ENCODE measurements around the gene RNF8.
"Not testable (repeated sequence)": the region's sequence is repeated elsewhere in the genome, so short reads cannot be mapped to it uniquely, and the experiment has no call there.

The RNF8 gene, protein sequence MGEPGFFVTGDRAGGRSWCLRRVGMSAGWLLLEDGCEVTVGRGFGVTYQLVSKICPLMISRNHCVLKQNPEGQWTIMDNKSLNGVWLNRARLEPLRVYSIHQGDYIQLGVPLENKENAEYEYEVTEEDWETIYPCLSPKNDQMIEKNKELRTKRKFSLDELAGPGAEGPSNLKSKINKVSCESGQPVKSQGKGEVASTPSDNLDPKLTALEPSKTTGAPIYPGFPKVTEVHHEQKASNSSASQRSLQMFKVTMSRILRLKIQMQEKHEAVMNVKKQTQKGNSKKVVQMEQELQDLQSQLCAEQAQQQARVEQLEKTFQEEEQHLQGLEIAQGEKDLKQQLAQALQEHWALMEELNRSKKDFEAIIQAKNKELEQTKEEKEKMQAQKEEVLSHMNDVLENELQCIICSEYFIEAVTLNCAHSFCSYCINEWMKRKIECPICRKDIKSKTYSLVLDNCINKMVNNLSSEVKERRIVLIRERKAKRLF

GRCh38 chr6:37353761-37354525, at the start of gene RNF8:
TSS of gene RNF8 (plus strand) at chr6:37353983. CDS start at chr6:37354165, 182 bp downstream.
- DNase-seq = peak; percentile 82

DNA sequence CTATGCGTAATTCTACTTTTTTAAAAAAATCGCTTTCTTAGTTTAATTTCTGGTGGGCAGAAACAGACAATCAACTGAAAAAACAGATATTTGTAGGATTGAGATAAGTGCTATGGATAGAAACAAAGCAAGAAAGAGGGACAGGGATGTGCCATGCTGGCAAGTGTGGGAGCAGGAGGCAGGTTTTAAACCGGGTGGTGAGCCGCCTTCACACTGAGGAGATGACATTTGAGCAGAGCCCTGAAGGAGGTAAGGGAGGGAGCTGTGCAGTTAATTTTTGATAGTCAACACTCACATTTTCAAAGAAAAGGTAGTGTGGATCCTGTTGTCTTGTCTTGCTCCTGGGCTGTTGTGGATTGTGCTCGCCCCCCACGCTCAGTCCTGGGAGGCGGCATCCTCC, 49.0 kb upstream of the RNF8 start:
- no peak for DNase-seq

DNA sequence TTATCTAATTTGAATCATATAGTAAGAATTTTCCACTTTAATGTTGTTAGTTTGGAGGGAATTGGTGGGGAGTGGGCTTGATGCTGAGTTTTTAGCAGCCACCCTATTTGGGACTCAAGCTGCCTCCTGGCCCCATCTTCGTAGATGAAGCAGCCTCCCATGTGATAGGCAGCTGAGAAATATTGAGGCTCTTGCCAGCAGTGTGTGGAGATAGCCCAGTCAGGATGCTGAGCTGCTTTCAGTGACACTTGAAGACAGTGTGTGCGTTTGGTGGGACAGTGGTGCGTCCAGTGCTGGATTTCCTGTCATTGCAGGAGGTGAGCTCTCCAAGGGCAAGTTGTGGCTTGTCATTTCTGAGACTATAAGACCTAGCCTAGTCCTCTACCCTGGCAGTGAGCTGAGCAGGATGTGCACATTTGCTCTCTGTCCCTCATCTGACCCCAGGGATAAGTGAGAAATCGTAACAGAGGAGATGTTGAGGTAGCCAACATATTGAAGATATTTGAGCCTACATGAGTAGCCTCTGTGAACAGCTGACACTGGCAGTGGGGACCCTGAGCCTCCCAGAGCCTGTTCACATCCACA, 47.9 kb upstream of the RNF8 start:
- DNase-seq = no peak

- DNase-seq = no peak
Measured at GRCh38 chr6:37306624-37307222, 47.1 kb upstream of the RNF8 start.

DNA sequence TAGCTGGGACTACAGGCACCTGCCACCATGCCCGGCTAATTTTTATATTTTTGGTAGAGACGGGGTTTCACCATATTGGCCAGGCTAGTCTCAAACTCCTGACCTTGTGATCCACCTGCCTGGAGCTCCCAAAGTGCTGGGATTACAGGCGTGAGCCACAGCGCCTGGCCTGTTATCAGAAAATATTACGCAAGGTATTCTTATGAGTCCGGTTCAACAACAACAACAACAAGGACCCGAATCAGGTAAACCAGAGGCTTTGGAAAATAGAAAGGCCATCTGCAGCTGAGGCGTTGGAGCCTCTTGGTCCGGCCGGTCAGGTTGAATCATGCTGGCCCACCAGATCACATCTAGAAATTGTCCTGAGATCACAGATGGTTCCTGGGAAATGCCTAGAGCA, 46.3 kb upstream of the RNF8 start:
- DNase-seq = not testable (repeated sequence)

GRCh38 chr6:37308069-37308815, 45.5 kb upstream of the RNF8 start:
- no peak for DNase-seq

GRCh38 chr6:37309046-37309445, 44.7 kb upstream of the RNF8 start:
- DNase-seq = no peak

GRCh38 chr6:37309692-37310091, 44.1 kb upstream of the RNF8 start:
- no peak for DNase-seq

- DNase-seq = no peak
Measured at GRCh38 chr6:37310966-37311365, 42.8 kb upstream of the RNF8 start.

DNA sequence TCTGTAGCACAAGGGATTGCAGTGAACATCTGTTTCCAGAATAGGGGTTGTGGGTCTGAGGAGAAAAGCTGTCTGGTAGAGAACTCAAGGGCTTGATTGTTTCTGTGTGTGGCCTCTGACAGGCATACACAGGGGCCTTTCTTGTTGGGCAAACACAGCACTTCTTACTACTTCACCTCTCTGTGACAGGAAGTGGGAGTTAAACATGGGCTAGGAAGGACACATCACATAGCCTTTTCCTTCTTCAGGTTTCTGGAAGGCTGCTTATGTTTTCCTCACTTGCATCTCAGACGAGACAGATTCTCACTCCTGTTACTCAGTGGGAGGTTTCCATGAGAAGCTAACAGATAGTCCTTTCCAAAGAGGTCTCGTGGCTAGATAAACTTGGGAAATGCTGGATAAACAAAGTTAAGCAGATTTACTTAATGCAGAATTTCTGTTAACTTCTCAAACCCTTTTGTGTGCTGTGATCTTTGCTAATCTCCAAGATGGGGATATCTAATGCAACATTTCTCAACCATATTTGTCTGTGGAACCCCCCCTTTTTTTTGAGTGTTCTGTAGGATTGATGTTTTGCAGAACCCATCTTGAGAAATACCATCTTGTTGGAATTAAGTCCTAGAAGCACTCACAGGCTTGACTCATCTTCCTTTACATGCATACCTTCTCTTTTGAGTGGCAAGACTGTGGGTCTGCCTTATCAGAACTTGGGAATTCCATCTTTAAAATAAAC, 41.9 kb upstream of the RNF8 start:
- DNase-seq = peak; percentile 67

DNA sequence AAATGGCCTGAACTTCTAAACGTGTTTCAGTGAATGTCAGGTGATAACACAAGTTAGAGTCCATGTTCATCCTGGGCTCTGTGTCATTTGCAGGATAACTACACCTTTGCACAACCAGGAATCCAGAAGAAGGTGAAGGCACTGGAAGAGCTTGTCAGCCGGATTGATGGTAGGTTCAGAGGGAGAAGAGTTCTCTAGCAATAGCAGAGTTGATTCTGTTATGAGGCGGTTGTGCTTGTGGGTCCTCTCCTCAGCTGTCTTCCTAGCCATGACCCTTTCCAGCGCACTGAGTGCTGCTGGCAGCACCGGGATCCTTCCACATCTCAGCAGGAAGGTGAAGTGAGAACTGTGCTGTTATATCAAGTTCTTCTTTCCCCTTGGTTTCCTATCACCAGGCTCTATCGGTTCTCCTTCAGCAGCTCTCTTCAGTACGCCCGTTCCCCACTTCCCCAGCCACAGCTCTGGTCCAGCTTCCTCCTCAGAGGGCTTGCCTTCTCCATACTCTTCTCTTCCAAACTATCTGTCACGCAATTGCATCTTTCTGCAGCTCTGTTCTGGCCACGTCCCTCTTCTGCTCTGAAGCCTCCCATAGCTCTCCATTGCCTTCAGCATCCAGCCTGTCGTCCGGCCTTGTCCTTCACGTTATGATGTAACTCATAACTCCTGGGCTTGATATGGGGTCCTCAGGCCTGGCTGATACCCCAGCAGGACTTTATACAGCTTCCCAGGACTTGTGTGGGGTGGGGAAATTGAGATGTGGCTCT, 39.9 kb upstream of the RNF8 start:
- DNase-seq = no peak

- no peak for DNase-seq
Measured at GRCh38 chr6:37314487-37315156, 39.2 kb upstream of the RNF8 start.

GRCh38 chr6:37315157-37315515, 38.6 kb upstream of the RNF8 start:
- DNase-seq = no peak

DNA sequence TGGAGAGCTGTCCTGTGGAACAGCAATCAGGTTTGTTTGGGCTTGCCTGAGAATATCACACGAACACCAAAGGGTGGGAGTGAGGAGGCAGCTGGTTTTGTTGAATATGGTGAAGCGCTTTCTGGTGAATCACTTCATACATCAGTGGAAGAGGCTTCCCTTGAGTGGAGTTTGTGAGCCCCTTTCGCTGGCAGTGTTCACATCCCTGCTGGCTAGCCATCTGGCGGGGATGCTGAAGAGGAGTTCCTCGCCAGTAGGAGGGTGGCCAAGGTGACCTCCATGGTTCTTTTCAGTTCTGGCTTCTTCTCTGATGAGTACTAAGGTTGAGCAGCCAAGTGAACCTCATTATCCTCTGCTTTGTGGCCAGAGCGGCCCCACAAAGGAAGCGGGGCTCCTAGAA, 37.7 kb upstream of the RNF8 start:
- no peak for DNase-seq

GRCh38 chr6:37317312-37318038, 36.3 kb upstream of the RNF8 start:
- no peak for DNase-seq

DNA sequence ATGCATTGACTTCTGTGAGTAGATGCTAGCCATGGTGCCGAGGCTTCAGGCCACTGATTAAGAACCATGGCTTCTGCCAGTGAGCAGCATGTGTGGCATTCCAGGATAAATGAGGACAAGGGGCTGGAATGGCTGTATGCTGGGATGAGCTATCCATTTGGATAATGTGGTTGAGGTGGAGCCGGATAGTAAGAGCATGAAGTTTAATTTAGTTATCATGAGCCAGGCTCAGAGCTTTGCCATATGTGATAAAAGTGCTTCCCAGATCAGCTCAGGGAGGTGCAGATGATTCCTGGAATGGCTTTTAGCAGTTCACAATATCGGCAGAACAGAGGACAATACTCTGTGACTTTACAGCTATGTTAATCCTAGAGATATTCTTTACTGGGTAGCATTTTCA, 34.6 kb upstream of the RNF8 start:
- no peak for DNase-seq

DNA sequence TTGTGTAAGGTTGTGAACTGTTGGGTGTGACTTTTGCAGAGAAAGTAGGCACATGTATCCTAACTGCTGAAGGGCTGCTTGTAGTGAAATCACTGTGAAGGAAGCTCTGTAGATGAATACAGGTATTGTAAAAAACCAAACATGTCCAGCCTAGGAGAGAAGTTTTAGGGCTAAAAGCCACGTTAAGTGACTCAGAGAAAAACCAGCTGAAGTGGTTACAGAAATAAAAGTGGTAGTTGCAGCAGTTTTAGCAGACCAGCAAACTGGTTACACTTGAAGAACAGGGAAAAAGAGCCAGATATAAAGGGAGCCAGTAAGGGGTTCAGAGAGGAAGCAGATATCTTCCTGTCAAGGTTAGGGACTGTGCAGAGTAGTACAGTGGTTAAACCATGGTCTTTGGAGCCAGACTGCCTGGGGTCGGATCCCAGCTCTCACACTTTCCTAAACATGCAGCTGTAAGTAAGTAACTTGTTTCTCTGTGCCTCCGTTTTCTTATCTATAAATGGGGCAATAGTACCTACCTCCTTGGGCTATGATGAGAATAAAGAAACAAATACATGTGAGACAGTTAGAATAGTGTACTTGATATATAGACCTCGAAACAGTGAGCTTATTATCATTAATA, 33.8 kb upstream of the RNF8 start:
- no peak for DNase-seq

GRCh38 chr6:37320646-37321045, 33.1 kb upstream of the RNF8 start:
- no peak for DNase-seq

DNA sequence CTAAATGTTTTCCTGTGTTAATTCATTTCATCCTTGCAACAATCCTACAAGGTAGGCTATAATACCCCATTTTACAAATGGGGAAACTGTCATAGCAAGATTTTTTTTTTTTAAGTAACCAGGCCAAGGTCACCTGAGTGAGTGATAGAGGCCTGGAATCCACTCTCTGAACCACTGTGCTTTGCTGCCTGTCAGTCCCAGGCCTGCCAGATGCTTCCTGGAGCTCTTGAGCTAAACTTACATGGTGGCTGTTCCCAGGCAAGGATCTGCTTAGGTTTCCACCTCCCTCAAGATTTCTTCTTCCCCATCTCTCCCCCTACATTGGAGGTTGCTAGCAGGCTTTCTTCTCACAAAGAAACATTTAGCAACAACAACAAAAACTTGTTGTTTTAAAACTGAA, 32.7 kb upstream of the RNF8 start:
- DNase-seq = no peak
